GM18517 (cell line): ENCODE results near the gene BRD3OS.

Experiments
- ATAC-seq: cut with Tn5 transposase; IDR thresholded peaks from one replicate; pipeline ENCODE4 v1.9.1; 2021; ENCODE audit warnings: mild to moderate bottlenecking, moderate library complexity; ENCODE audit not compliant: unreplicated experiment

The BRD3OS gene

GRCh38 chr9:134024828-134025605 lies at the start of gene BRD3OS:
TSS of gene BRD3OS (plus strand) at chr9:134025481. CDS start at chr9:134026748, 1,267 bp downstream.
- ATAC-seq = peak; percentile 47

GRCh38 chr9:133975511-133975910 lies 49.8 kb upstream of the BRD3OS start:
- ATAC-seq = no peak

GRCh38 chr9:133976191-133976861 lies 49.0 kb upstream of the BRD3OS start:
- ATAC-seq = no peak

- no peak for ATAC-seq
Observed at GRCh38 chr9:133976887-133977286, 48.4 kb upstream of the BRD3OS start.

- no peak for ATAC-seq
Observed at GRCh38 chr9:133977421-133978201, 47.7 kb upstream of the BRD3OS start.

GRCh38 chr9:133978226-133978898 lies 46.9 kb upstream of the BRD3OS start:
- no peak for ATAC-seq

GRCh38 chr9:133978899-133979272 lies 46.4 kb upstream of the BRD3OS start:
- no peak for ATAC-seq

- ATAC-seq = peak; percentile 52
Observed at GRCh38 chr9:133979273-133979920, 45.9 kb upstream of the BRD3OS start.

- ATAC-seq = no peak
Observed at GRCh38 chr9:133979921-133980863, 45.1 kb upstream of the BRD3OS start.

- no peak for ATAC-seq
Observed at GRCh38 chr9:133980864-133981588, 44.3 kb upstream of the BRD3OS start.

GRCh38 chr9:133981589-133981957 lies 43.7 kb upstream of the BRD3OS start:
- ATAC-seq = no peak

- ATAC-seq = no peak
Observed at GRCh38 chr9:133981958-133982681, 43.2 kb upstream of the BRD3OS start.

GRCh38 chr9:133982971-133983720 lies 42.1 kb upstream of the BRD3OS start:
- no peak for ATAC-seq

- ATAC-seq = no peak
Observed at GRCh38 chr9:133986061-133986460, 39.2 kb upstream of the BRD3OS start.

- ATAC-seq = no peak
Observed at GRCh38 chr9:133986774-133987445, 38.4 kb upstream of the BRD3OS start.

- ATAC-seq = no peak
Observed at GRCh38 chr9:133987446-133987788, 37.9 kb upstream of the BRD3OS start.
